22Rv1 (cell line): ENCODE measurements around the gene DCAF8L1.
"Not testable (repeated sequence)": the region's sequence is repeated elsewhere in the genome, so short reads cannot be mapped to it uniquely, and the experiment has no call there.

ENCODE experiments used
- H3K27ac ChIP-seq: fragments of 450-650 bp; 2 replicates; pipeline ENCODE4 v1.5.1; 2017
- CTCF ChIP-seq: fragments of 450-650 bp; IDR thresholded peaks from 2 replicates; pipeline ENCODE4 v1.5.1; 2017; ENCODE audit warnings: mild to moderate bottlenecking
- ZFX ChIP-seq: fragments of 450-650 bp; IDR thresholded peaks from 2 replicates; pipeline ENCODE4 v1.6.1; 2017; ENCODE audit warnings: antibody characterized with exemption, borderline replicate concordance

Gene DCAF8L1

GRCh38 chrX:27996132-27996531 lies 14.9 kb upstream of the DCAF8L1 start:
- TF ChIP-seq ZFX = no peak
- TF ChIP-seq CTCF = no peak
- no peak overlapping the region for H3K27ac ChIP-seq

- no peak overlapping the region for H3K27ac ChIP-seq
- TF ChIP-seq ZFX (no peak), CTCF (no peak)
Observed at GRCh38 chrX:27995611-27996010, 14.4 kb upstream of the DCAF8L1 start.

- peak overlapping the region; percentile 43 for H3K27ac ChIP-seq
- TF ChIP-seq ZFX (no peak), CTCF (no peak)
Observed at GRCh38 chrX:27987862-27988646, 6.8 kb upstream of the DCAF8L1 start.

DNA sequence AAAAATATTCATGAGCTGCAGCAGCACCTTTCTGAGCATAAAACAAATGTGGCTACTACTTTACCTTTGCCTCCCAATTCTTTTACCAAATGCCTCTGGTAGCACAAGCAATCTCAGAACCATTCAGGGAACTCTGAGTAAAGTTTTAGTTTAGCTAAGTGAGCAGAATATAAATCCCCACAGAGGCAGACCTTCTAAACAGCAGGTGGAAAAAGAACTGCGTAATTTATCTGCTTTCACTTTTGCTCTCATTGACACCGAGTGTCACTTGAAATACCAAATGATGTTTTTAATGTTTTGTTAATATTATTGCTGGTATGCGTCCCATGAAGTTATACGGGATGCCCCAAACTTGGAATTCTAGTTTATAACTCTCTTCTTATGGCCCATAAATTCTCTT lies 4.3 kb downstream of the DCAF8L1 start:
- H3K27ac ChIP-seq = not testable (repeated sequence)

DNA sequence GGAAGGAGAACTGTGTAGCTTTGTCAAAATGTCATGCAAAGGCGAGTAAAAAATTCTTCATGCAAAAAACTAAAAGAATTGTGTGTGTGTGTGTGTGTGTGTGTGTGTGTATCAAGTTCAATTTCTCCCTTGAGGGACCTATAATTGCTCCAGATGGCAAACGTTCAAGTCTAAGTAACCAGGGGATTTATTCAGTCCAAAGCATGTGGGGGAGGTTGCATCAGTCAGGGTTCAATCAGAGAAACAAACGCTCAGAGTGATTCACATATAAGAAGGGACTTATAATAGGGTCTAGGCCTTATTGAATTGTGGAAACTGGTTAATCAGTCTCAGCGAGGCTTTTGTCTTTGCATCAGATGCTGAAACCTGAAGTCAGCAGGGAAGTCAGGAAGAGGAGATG lies 5.0 kb downstream of the DCAF8L1 start:
- TF ChIP-seq CTCF (no peak), ZFX (no peak)
- no peak overlapping the region for H3K27ac ChIP-seq

- H3K27ac ChIP-seq = no peak overlapping the region
- TF ChIP-seq CTCF (no peak), ZFX (no peak)
Observed at GRCh38 chrX:27968878-27969277, 12.4 kb downstream of the DCAF8L1 start.

GRCh38 chrX:27968352-27968751 lies 12.9 kb downstream of the DCAF8L1 start:
- no peak for TF ChIP-seq CTCF
- no peak for TF ChIP-seq ZFX

GRCh38 chrX:27966955-27967354 lies 14.3 kb downstream of the DCAF8L1 start:
- TF ChIP-seq CTCF (no peak), ZFX (no peak)
- H3K27ac ChIP-seq = no peak overlapping the region

More at GRCh38 chrX:27968352-27968751, 12.9 kb downstream of the DCAF8L1 start:
- no peak overlapping the region for H3K27ac ChIP-seq
